Neural progenitor cell (in vitro differentiated cells): ENCODE results near the gene FAM24B. TPM values are rescaled to one million over a fixed set of nuclear protein-coding genes. Genes with fewer than 3 reads are reported as not detected.

Source experiments
- DNase-seq: peaks from one replicate; pipeline ENCODE4 v3.0.0-alpha.2; 2016; ENCODE audit warnings: low spot score
- H2AFZ ChIP-seq: fragments of 200-600 bp; sonication (generic); replicated peaks from 2 replicates; pipeline ENCODE4 v1.6.1; 2016; ENCODE audit warnings: antibody characterized with exemption
- H3F3A ChIP-seq: fragments of 200-600 bp; sonication (generic); 2 replicates; pipeline ENCODE4 v1.6.1; 2016; ENCODE audit warnings: antibody characterized with exemption, low read depth
- H3K27ac ChIP-seq: fragments of 200-600 bp; sonication (generic); 2 replicates; pipeline ENCODE4 v1.5.1; 2016; ENCODE audit warnings: mild to moderate bottlenecking
- H3K27me3 ChIP-seq: fragments of 200-600 bp; sonication (generic); 2 replicates; pipeline ENCODE4 v1.6.1; 2016; ENCODE audit warnings: mild to moderate bottlenecking, moderate library complexity
- H3K36me3 ChIP-seq: fragments of 200-600 bp; sonication (generic); 2 replicates; pipeline ENCODE4 v1.5.1; 2016
- H3K4me1 ChIP-seq: fragments of 200-600 bp; sonication (generic); 2 replicates; pipeline ENCODE4 v1.6.1; 2016; ENCODE audit warnings: mixed run types
- H3K4me2 ChIP-seq: fragments of 200-600 bp; sonication (generic); 2 replicates; pipeline ENCODE4 v1.6.1; 2016
- H3K4me3 ChIP-seq: fragments of 200-600 bp; sonication (generic); 2 replicates; pipeline ENCODE4 v1.5.1; 2016
- H3K79me2 ChIP-seq: fragments of 200-600 bp; sonication (generic); 2 replicates; pipeline ENCODE4 v1.6.1; 2016; ENCODE audit warnings: low read depth
- H3K9ac ChIP-seq: fragments of 200-600 bp; sonication (generic); 2 replicates; pipeline ENCODE4 v1.6.1; 2016
- H3K9me3 ChIP-seq: fragments of 200-600 bp; sonication (generic); 2 replicates; pipeline ENCODE4 v1.5.1; 2016; ENCODE audit warnings: low read depth
- H4K20me1 ChIP-seq: fragments of 200-600 bp; sonication (generic); 2 replicates; pipeline ENCODE4 v1.6.1; 2016; ENCODE audit warnings: low read depth
- H3K27ac Mint-ChIP-seq: 3 replicates; pipeline ENCODE4 v1.8.0; 2021; ENCODE audit warnings: mixed read lengths
- H3K27me3 Mint-ChIP-seq: 2 replicates; pipeline ENCODE4 v1.8.0; 2022; ENCODE audit warnings: low read depth, mild to moderate bottlenecking, inconsistent platforms, moderate library complexity, mixed read lengths; ENCODE audit not compliant: insufficient read depth
- H3K36me3 Mint-ChIP-seq: 3 replicates; pipeline ENCODE4 v1.8.0; 2021; ENCODE audit warnings: mixed read lengths
- H3K4me1 Mint-ChIP-seq: 3 replicates; pipeline ENCODE4 v1.8.0; 2021; ENCODE audit warnings: mixed read lengths
- H3K4me3 Mint-ChIP-seq: 3 replicates; pipeline ENCODE4 v1.8.0; 2021; ENCODE audit warnings: mild to moderate bottlenecking, moderate library complexity, mixed read lengths
- H3K9me3 Mint-ChIP-seq: 3 replicates; pipeline ENCODE4 v1.8.0; 2020; ENCODE audit warnings: mixed read lengths
- CTCF ChIP-seq: fragments of 200-600 bp; sonication (generic); IDR thresholded peaks from 2 replicates; pipeline ENCODE4 v1.5.1; 2017; ENCODE audit warnings: antibody characterized with exemption, mild to moderate bottlenecking
- EZH2 ChIP-seq: fragments of 200-600 bp; sonication (generic); IDR thresholded peaks from 2 replicates; pipeline ENCODE4 v1.6.1; 2017; ENCODE audit warnings: antibody characterized with exemption, mild to moderate bottlenecking, moderate library complexity
- EZH2phosphoT487 ChIP-seq: fragments of 200-600 bp; sonication (generic); IDR thresholded peaks from 2 replicates; pipeline ENCODE4 v1.6.1; 2017; ENCODE audit warnings: antibody characterized with exemption
- total RNA-seq: library from RNA; depleted of rRNA; stranded (reverse); fragments of >200 nt; gene quantifications from 2 replicates; pipeline ENCODE4 v1.2.3, GENCODE V29; 2015; ENCODE audit warnings: low replicate concordance

The FAM24B gene
- total RNA-seq, 1 donor from 2014 or later, result not detected

- Histone ChIP-seq H4K20me1 (no peaks in the 10 kb centered on the region), H3K9ac (no peak overlapping the region), H3K27ac (no peak overlapping the region), H3K36me3 (no peaks in the 10 kb centered on the region), H3K4me3 (no peak overlapping the region), H3K4me1 (no peaks in the 10 kb centered on the region), H3K9me3 (no peaks in the 10 kb centered on the region), H2AFZ (no peak overlapping the region), H3K4me2 (no peak overlapping the region), H3F3A (no peaks in the 10 kb centered on the region), H3K27me3 (no peaks in the 10 kb centered on the region), H3K79me2 (no peaks in the 10 kb centered on the region)
- DNase-seq, result no peak
- TF ChIP-seq EZH2phosphoT487 (no peak), EZH2 (no peak), CTCF (no peak)
- no peaks in the 10 kb centered on the region for H3K36me3 Mint-ChIP-seq
- no peaks in the 10 kb centered on the region for H3K27me3 Mint-ChIP-seq
- no peak overlapping the region for H3K4me3 Mint-ChIP-seq
- H3K4me1 Mint-ChIP-seq, result peaks cover 4% of the 10 kb centered on the region
- H3K27ac Mint-ChIP-seq, result no peak overlapping the region
- no peaks in the 10 kb centered on the region for H3K9me3 Mint-ChIP-seq
Observed at GRCh38 chr10:122852261-122852660, 27.1 kb downstream of the FAM24B start.

- no peak overlapping the region for H3K4me3 Mint-ChIP-seq
- H3F3A ChIP-seq, result peaks cover under 1% of the 10 kb centered on the region
- H3K4me1 Mint-ChIP-seq, result no peaks in the 10 kb centered on the region
- no peak overlapping the region for H3K9ac ChIP-seq
- H3K9me3 Mint-ChIP-seq, result no peaks in the 10 kb centered on the region
- no peaks in the 10 kb centered on the region for H3K79me2 ChIP-seq
- H3K27ac Mint-ChIP-seq, result no peak overlapping the region
- no peak overlapping the region for H3K4me2 ChIP-seq
- H3K4me3 ChIP-seq, result no peak overlapping the region
- no peak for DNase-seq
- TF ChIP-seq EZH2phosphoT487, result no peak
- no peak for TF ChIP-seq EZH2
- no peak for TF ChIP-seq CTCF
- H3K9me3 ChIP-seq, result no peaks in the 10 kb centered on the region
- no peaks in the 10 kb centered on the region for H3K27me3 Mint-ChIP-seq
- no peaks in the 10 kb centered on the region for H3K27me3 ChIP-seq
- H3K36me3 ChIP-seq, result no peaks in the 10 kb centered on the region
- peaks cover 2% of the 10 kb centered on the region for H3K4me1 ChIP-seq
- no peak overlapping the region for H2AFZ ChIP-seq
- no peak overlapping the region for H3K27ac ChIP-seq
- H4K20me1 ChIP-seq, result no peaks in the 10 kb centered on the region
- H3K36me3 Mint-ChIP-seq, result no peaks in the 10 kb centered on the region
Observed at GRCh38 chr10:122850705-122851640, 28.4 kb downstream of the FAM24B start.

GRCh38 chr10:122849900-122850605, 29.3 kb downstream of the FAM24B start:
- peak overlapping the region; percentile 31 for H3K27ac Mint-ChIP-seq
- H3K9me3 Mint-ChIP-seq, result no peaks in the 10 kb centered on the region
- Histone ChIP-seq H3K27ac (no peak overlapping the region), H3K9ac (no peak overlapping the region), H3K27me3 (no peaks in the 10 kb centered on the region), H3K4me3 (no peak overlapping the region), H3K79me2 (no peaks in the 10 kb centered on the region), H3K4me2 (no peak overlapping the region), H3F3A (peaks cover 6% of the 10 kb centered on the region), H3K9me3 (no peaks in the 10 kb centered on the region), H3K36me3 (no peaks in the 10 kb centered on the region), H3K4me1 (peaks cover 9% of the 10 kb centered on the region), H4K20me1 (no peaks in the 10 kb centered on the region), H2AFZ (no peak overlapping the region)
- no peak for DNase-seq
- no peaks in the 10 kb centered on the region for H3K27me3 Mint-ChIP-seq
- no peaks in the 10 kb centered on the region for H3K36me3 Mint-ChIP-seq
- H3K4me3 Mint-ChIP-seq, result no peak overlapping the region
- H3K4me1 Mint-ChIP-seq, result peaks cover 2% of the 10 kb centered on the region
- TF ChIP-seq EZH2 (no peak), EZH2phosphoT487 (no peak), CTCF (no peak)
